ENCODE results near the gene CPN2. TPM values are rescaled to one million over a fixed set of nuclear protein-coding genes. Genes with fewer than 3 reads are reported as not detected.

Gene CPN2
- total RNA-seq, 3 donors from 2014 or later (not counting 1 experiment from before 2014, with no cell fraction given), result not detected

DNA sequence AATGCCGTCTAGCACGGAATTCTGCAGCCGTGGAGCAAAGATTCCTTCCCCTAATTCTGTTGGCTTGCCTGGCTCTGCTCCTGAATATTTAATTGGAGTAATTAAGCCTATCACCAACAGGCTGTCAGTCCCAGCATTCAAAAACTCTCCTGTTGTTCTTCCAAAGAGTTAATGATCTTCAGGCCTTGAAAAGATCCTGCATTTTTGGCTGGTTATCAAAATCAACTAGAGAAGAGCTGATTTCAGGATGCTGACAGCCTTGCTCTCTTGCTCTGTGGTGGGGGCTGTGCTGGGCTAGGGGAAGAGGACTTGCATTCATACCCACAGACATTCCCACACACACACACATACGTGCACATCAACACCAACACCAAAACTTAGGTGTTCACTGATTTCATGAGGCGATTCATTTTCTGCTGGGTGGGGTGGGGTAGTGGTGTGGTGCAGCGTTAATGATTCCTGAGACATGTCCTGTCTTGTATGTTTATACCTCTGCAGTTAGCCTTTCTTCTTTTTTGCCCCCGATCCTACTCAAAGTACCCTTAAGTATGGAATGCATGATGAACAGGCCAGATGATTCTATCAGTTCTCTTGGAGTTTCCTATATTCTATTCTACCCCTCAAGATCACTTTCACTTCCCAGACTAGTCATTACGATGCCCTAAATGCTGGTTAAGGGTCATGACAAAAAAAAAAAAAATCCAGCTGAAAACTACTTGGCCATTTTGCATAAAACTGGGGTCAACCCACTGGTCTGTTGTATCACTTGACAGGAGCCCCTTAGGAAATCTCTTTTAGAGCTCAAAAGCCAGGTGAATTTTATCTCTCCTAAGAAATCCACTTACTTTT is 42.3 kb downstream of the CPN2 start:
- Mint-ChIP-seq H3K27me3 (ENCODE audit: low read depth in 2 of 2) (peaks cover 38 to 60% of the 10 kb centered on the region in 2 donors), H3K9me3 (no peaks in the 10 kb centered on the region), H3K36me3 (no peaks in the 10 kb centered on the region), H3K4me1 (peaks cover 30 to 34% of the 10 kb centered on the region in 2 donors), H3K27ac (no peak overlapping the region), H3K4me3 (no peak overlapping the region)
- H3K9me3 ChIP-seq (ENCODE audit: control insufficient read depth, insufficient read depth, low read length), result peaks cover 4% of the 10 kb centered on the region
- H3K4me1 ChIP-seq (ENCODE audit: control insufficient read depth, insufficient read depth, low read length), result peaks cover 41% of the 10 kb centered on the region
- ATAC-seq (no peak), DNase-seq (no peak)
- H3K27me3 ChIP-seq (ENCODE audit: control insufficient read depth, insufficient read depth, low read length), result peaks cover 10% of the 10 kb centered on the region
- H3K4me3 ChIP-seq (ENCODE audit: low read length), result no peak overlapping the region
- H3K36me3 ChIP-seq (ENCODE audit: control insufficient read depth, insufficient read depth, low read length), result no peaks in the 10 kb centered on the region
- H3K27ac ChIP-seq (ENCODE audit: low read length), result no peak overlapping the region
- intact Hi-C loops (cut with micrococcal nuclease), result no loop called here
- 88% methylated on average over 5 of the region's 8 CpGs for WGBS (ENCODE audit: insufficient coverage)
- TF ChIP-seq, protein P1, sequence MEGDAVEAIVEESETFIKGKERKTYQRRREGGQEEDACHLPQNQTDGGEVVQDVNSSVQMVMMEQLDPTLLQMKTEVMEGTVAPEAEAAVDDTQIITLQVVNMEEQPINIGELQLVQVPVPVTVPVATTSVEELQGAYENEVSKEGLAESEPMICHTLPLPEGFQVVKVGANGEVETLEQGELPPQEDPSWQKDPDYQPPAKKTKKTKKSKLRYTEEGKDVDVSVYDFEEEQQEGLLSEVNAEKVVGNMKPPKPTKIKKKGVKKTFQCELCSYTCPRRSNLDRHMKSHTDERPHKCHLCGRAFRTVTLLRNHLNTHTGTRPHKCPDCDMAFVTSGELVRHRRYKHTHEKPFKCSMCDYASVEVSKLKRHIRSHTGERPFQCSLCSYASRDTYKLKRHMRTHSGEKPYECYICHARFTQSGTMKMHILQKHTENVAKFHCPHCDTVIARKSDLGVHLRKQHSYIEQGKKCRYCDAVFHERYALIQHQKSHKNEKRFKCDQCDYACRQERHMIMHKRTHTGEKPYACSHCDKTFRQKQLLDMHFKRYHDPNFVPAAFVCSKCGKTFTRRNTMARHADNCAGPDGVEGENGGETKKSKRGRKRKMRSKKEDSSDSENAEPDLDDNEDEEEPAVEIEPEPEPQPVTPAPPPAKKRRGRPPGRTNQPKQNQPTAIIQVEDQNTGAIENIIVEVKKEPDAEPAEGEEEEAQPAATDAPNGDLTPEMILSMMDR (IDR thresholded peaks at IDR 0.05), result no peak

DNA sequence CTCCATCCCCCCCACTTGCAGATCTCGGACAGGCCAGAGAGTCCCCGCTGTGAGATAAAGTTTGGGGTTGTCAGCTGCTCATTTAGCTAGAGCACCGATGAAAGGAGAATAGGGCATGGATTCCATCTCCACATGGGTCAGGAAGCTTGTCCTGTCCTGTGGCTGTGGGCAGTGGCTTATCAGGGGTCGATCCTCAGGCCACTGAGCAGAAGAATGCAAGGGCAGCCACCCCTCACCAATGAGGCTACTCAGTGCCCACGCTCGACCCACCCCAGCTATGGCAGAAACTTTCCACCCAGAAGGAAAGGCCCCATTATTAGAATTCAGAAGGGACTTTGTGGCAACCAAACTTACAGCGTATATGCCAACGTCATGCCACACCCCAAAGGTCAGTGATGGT is 43.3 kb downstream of the CPN2 start:
- no peak overlapping the region for H3K4me3 ChIP-seq (ENCODE audit: low read length)
- no peak overlapping the region for H3K27ac ChIP-seq (ENCODE audit: low read length)
- TF ChIP-seq, protein P1 (IDR thresholded peaks at IDR 0.05), result no peak
- peaks cover 4% of the 10 kb centered on the region for H3K9me3 ChIP-seq (ENCODE audit: control insufficient read depth, insufficient read depth, low read length)
- WGBS (ENCODE audit: insufficient coverage), result 79% methylated on average over 8 of the region's 8 CpGs
- peaks cover 41% of the 10 kb centered on the region for H3K4me1 ChIP-seq (ENCODE audit: control insufficient read depth, insufficient read depth, low read length)
- H3K4me1 Mint-ChIP-seq, result peaks cover 30 to 34% of the 10 kb centered on the region in 2 donors
- no peak overlapping the region for H3K27ac Mint-ChIP-seq
- no peak overlapping the region for H3K4me3 Mint-ChIP-seq
- H3K27me3 ChIP-seq (ENCODE audit: control insufficient read depth, insufficient read depth, low read length), result peaks cover 10% of the 10 kb centered on the region
- intact Hi-C loops (cut with micrococcal nuclease), result no loop called here
- H3K27me3 Mint-ChIP-seq (ENCODE audit: low read depth in 2 of 2), result peaks cover 30 to 51% of the 10 kb centered on the region in 2 donors
- ATAC-seq, result no peak
- H3K36me3 ChIP-seq (ENCODE audit: control insufficient read depth, insufficient read depth, low read length), result no peaks in the 10 kb centered on the region
- no peaks in the 10 kb centered on the region for H3K9me3 Mint-ChIP-seq
- DNase-seq, result no peak
- H3K36me3 Mint-ChIP-seq, result no peaks in the 10 kb centered on the region

DNA sequence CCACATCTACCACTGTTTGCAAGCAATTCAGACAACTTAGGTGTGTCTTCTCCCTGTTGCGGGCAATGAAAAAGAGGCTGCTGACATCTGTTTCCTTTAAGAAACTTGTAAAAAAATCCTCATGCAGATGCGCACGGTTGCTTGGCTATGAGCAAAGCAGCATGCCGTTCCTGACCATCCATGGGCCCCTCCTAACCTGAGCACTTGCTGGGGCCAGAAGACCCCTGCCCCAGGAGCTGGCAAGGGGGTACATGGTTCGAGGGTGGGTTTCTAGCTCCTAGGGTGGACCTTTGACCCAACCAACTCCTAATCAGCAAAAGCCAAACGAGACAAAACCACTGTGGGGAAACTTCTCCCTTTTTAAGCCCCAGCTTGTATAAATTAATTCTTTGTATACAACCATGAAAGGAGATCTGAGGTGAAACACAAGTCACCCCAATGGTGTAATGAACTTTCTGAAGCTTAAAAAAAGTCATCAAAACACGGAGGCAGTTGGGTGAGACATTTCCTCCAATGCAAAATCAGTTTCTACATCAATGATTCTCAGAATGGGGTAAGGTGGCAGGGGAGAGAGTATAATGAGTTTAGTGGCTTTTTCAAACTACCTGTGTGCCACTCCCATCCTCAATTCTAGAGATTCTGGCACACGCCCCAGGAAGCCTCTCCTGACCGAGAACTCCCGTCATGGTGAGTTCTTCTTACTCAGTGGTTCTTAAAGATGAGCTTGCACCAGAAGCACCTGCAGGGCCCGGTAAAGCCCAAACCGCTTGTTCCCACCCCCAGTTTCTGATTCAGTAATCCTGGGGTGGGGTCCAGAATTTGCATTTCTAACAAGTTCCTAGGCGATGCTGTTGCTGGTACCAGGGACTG is 44.1 kb downstream of the CPN2 start:
- Mint-ChIP-seq H3K4me1 (peaks cover 29 to 30% of the 10 kb centered on the region in 2 donors), H3K4me3 (peak overlapping the region; percentile 82), H3K27me3 (ENCODE audit: low read depth in 2 of 2) (peaks cover 22 to 42% of the 10 kb centered on the region in 2 donors), H3K36me3 (no peaks in the 10 kb centered on the region), H3K27ac (peak overlapping the region in 1 of 2 donors; percentile 19), H3K9me3 (no peaks in the 10 kb centered on the region)
- DNase-seq (peak in 1 of 2 donors; percentile 52), ATAC-seq (peak in 2 of 3 donors; percentile 26 to 29)
- WGBS (ENCODE audit: insufficient coverage), result 8% methylated on average over 12 of the region's 13 CpGs
- H3K27me3 ChIP-seq (ENCODE audit: control insufficient read depth, insufficient read depth, low read length), result peaks cover 14% of the 10 kb centered on the region
- H3K27ac ChIP-seq (ENCODE audit: low read length), result peak overlapping the region; percentile 49
- peaks cover 4% of the 10 kb centered on the region for H3K9me3 ChIP-seq (ENCODE audit: control insufficient read depth, insufficient read depth, low read length)
- H3K4me3 ChIP-seq (ENCODE audit: low read length), result no peak overlapping the region
- TF ChIP-seq, protein P1 (IDR thresholded peaks at IDR 0.05), result no peak
- intact Hi-C loops (cut with micrococcal nuclease), result no loop called here
- no peaks in the 10 kb centered on the region for H3K36me3 ChIP-seq (ENCODE audit: control insufficient read depth, insufficient read depth, low read length)
- H3K4me1 ChIP-seq (ENCODE audit: control insufficient read depth, insufficient read depth, low read length), result peaks cover 41% of the 10 kb centered on the region
